ENCODE measurements around the gene MUC13. TPM values are rescaled to one million over a fixed set of nuclear protein-coding genes. Genes with fewer than 3 reads are reported as not detected.

Gene MUC13
- under 0.01 and 0.10 TPM in 2 replicates for total RNA-seq

GRCh38 chr3:124934577-124934976 is at the start of gene MUC13:
Gene MUC13 (minus strand): TSS chr3:124934751. CDS start chr3:124934712, 39 bp downstream.

GRCh38 chr3:124887177-124887931 is 47.2 kb downstream of the MUC13 start, which contains the start of gene ITGB5:
Gene ITGB5 (minus strand): TSS chr3:124887365. CDS start chr3:124887000, 365 bp downstream.

Other genes starting within 250 kb of the MUC13 start
- gene UMPS, start 204.3 kb downstream of the MUC13 start, total RNA-seq = 21.7 and 22.5 TPM in 2 replicates
- gene ITGB5, start 47.4 kb downstream of the MUC13 start, total RNA-seq = 842 and 876 TPM in 2 replicates
- 385 and 641 TPM in 2 replicates for gene HEG1, start 121.2 kb upstream of the MUC13 start, total RNA-seq